Panc1 (cell line): ENCODE results near the gene GALNT14. TPM values are rescaled to one million over a fixed set of nuclear protein-coding genes. Genes with fewer than 3 reads are reported as not detected.

Source experiments
- ATAC-seq: fragments of 200-7000 bp; cut with Tn5 transposase; 2 replicates; pipeline ENCODE4 v1.9.1; 2020; ENCODE audit warnings: mild to moderate bottlenecking, moderate library complexity
- BruUV-seq: library from RNA; stranded (reverse); fragments of 400-500 nt; replicated peaks from 2 replicates; lab custom pipeline; 2021; lab: Mats Ljungman, UMichigan
- CTCF ChIA-PET: fragments of 300-600 bp; sonication (Branson Sonifier 250); formaldehyde crosslinking; loops from one replicate; lab custom pipeline; 2022; ENCODE audit warnings: antibody characterized with exemption; lab: Charles Lee
- POLR2A ChIA-PET: fragments of 300-600 bp; sonication (Branson Sonifier 250); formaldehyde crosslinking; loops from one replicate; lab custom pipeline; 2022; ENCODE audit warnings: antibody characterized with exemption; lab: Charles Lee
- DNase-seq: peaks from one replicate; pipeline ENCODE4 v3.0.0-alpha.2; 2010; ENCODE audit warnings: low read depth, low spot score
- H3K27ac ChIP-seq: 2 replicates; pipeline ENCODE4 v1.5.1; 2011; ENCODE audit warnings: mild to moderate bottlenecking, low read length, inconsistent platforms
- H3K27me3 ChIP-seq: fragments of 200-500 bp; sonication (Bioruptor generic); 2 replicates; pipeline ENCODE4 v1.6.0; 2014; ENCODE audit warnings: low read length, inconsistent platforms; ENCODE audit not compliant: control insufficient read depth, insufficient read depth
- H3K36me3 ChIP-seq: fragments of 200-500 bp; sonication (Bioruptor generic); 2 replicates; pipeline ENCODE4 v1.5.1; 2014; ENCODE audit warnings: inconsistent platforms, mild to moderate bottlenecking, low read length, moderate library complexity; ENCODE audit not compliant: control insufficient read depth, insufficient read depth
- H3K4me1 ChIP-seq: 2 replicates; pipeline ENCODE4 v1.5.1; 2011; ENCODE audit warnings: inconsistent platforms, mild to moderate bottlenecking, low read length, moderate library complexity; ENCODE audit not compliant: control insufficient read depth, insufficient read depth
- H3K4me3 ChIP-seq, 2 experiments: 2 replicates each; pipeline ENCODE4 v1.5.1; 2011 to 2012; ENCODE audit warnings: low read depth in 2 of 2, low read length in 2 of 2, mild to moderate bottlenecking in 2 of 2, inconsistent platforms in 1 of 2, moderate library complexity in 1 of 2
- H3K9me3 ChIP-seq: fragments of 200-500 bp; sonication (Bioruptor generic); 2 replicates; pipeline ENCODE4 v1.5.1; 2014; ENCODE audit warnings: low read depth, mild to moderate bottlenecking, inconsistent platforms, low read length, moderate library complexity; ENCODE audit not compliant: control insufficient read depth, insufficient read depth
- CTCF ChIP-seq: fragments of 450-650 bp; IDR thresholded peaks from 2 replicates; pipeline ENCODE4 v1.5.1; 2017; ENCODE audit warnings: mild to moderate bottlenecking
- POLR2AphosphoS5 ChIP-seq: IDR thresholded peaks from 2 replicates; pipeline ENCODE4 v1.6.1; 2012; ENCODE audit warnings: mild to moderate bottlenecking, low read depth, low read length, moderate library complexity
- SIN3A ChIP-seq: IDR thresholded peaks from 2 replicates; pipeline ENCODE4 v1.6.1; 2012; ENCODE audit warnings: low read depth, mild to moderate bottlenecking, low read length, moderate library complexity, borderline replicate concordance; ENCODE audit not compliant: insufficient read depth
- TCF7L2 ChIP-seq: IDR thresholded peaks from 2 replicates; pipeline ENCODE4 v1.6.1; 2011; ENCODE audit warnings: mild to moderate bottlenecking, low read depth, low read length, inconsistent platforms
- in situ Hi-C: cut with HindIII; loops from 2 replicates; pipeline ENCODE4 v1.10.0; 2016; ENCODE audit warnings: low sequenced_read_pairs, low pct_unique_long_range_greater_than_20kb
- intact Hi-C: fragments of 100-400 bp; cut with micrococcal nuclease; formaldehyde crosslinking; loops from one replicate; pipeline ENCODE4 v1.10.0; 2022; ENCODE audit not compliant: unreplicated experiment
- total RNA-seq: library from RNA; stranded (reverse); gene quantifications from one replicate; pipeline ENCODE4 v1.2.1, GENCODE V29; 2021; ENCODE audit not compliant: unreplicated experiment
- TF ChIP-seq, protein P1 (sequence below), 2 experiments: IDR thresholded peaks; 2 replicates each; pipeline ENCODE4 v1.6.1; 2011 to 2012; ENCODE audit warnings: low read depth in 2 of 2, control low read depth in 1 of 2, low read length in 1 of 2, mild to moderate bottlenecking in 1 of 2, moderate library complexity in 1 of 2; ENCODE audit not compliant: insufficient read depth in 1 of 2

The GALNT14 gene
- total RNA-seq, 1 experiment from 2014 or later = 0.67 TPM

- Histone ChIP-seq H3K4me1 (no peaks in the 10 kb centered on the region), H3K4me3 (no peak overlapping the region), H3K27ac (no peak overlapping the region), H3K9me3 (no peaks in the 10 kb centered on the region), H3K27me3 (no peaks in the 10 kb centered on the region), H3K36me3 (no peaks in the 10 kb centered on the region)
- intact Hi-C loops (no loop called here), in situ Hi-C loops (no loop called here)
- no TSS peak for BruUV-seq
- TF ChIP-seq, protein P1, sequence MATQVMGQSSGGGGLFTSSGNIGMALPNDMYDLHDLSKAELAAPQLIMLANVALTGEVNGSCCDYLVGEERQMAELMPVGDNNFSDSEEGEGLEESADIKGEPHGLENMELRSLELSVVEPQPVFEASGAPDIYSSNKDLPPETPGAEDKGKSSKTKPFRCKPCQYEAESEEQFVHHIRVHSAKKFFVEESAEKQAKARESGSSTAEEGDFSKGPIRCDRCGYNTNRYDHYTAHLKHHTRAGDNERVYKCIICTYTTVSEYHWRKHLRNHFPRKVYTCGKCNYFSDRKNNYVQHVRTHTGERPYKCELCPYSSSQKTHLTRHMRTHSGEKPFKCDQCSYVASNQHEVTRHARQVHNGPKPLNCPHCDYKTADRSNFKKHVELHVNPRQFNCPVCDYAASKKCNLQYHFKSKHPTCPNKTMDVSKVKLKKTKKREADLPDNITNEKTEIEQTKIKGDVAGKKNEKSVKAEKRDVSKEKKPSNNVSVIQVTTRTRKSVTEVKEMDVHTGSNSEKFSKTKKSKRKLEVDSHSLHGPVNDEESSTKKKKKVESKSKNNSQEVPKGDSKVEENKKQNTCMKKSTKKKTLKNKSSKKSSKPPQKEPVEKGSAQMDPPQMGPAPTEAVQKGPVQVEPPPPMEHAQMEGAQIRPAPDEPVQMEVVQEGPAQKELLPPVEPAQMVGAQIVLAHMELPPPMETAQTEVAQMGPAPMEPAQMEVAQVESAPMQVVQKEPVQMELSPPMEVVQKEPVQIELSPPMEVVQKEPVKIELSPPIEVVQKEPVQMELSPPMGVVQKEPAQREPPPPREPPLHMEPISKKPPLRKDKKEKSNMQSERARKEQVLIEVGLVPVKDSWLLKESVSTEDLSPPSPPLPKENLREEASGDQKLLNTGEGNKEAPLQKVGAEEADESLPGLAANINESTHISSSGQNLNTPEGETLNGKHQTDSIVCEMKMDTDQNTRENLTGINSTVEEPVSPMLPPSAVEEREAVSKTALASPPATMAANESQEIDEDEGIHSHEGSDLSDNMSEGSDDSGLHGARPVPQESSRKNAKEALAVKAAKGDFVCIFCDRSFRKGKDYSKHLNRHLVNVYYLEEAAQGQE (IDR thresholded peaks at IDR 0.05; ENCODE audit: insufficient read depth in 1 of 2, low read depth in 2 of 2, low read length in 1 of 2) = no peak
- TF ChIP-seq TCF7L2 (no peak), POLR2AphosphoS5 (no peak), SIN3A (no peak)
- CTCF ChIA-PET = no interaction called here
- POLR2A ChIA-PET = no interaction called here
- DNase-seq (no peak), ATAC-seq (no peak)
Measured at GRCh38 chr2:30932870-30933269, 205.4 kb downstream of the GALNT14 start.

DNA sequence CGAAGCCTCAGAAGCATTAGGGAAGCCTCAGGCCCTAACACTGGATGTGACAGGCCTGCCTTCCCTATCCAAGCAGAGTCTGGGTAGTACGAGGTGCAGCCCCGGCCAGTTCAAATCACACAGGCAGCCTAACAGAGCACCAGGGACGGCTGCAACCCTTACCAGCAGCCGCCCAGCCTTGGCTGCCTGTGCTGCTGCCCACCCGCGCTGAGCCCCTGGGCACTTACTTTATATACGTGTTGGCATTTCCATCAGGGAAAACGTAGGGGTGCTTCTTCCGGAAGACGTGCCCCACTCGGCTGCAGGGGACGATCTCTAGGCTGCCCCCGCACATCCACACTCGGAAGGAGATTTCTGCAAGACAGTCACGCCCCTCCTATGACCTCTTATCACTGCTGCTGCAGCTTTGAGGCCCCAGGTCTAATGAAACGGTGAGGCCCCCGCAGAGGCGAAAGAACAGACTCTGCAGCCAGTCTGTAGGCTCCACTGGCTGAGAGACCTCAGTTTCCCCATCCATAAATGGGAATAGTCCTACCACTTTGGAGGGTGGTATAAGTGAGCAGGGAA lies 206.3 kb downstream of the GALNT14 start:
- no peaks in the 10 kb centered on the region for H3K9me3 ChIP-seq
- intact Hi-C loops (no loop called here), in situ Hi-C loops (no loop called here)
- H3K27me3 ChIP-seq = no peaks in the 10 kb centered on the region
- H3K36me3 ChIP-seq = no peaks in the 10 kb centered on the region
- ATAC-seq (no peak), DNase-seq (no peak)
- no peak overlapping the region for H3K27ac ChIP-seq
- H3K4me1 ChIP-seq = no peaks in the 10 kb centered on the region
- TF ChIP-seq POLR2AphosphoS5 (no peak), CTCF (no peak), TCF7L2 (no peak), SIN3A (no peak)
- TF ChIP-seq, protein P1 (IDR thresholded peaks at IDR 0.05; ENCODE audit: insufficient read depth in 1 of 2, low read depth in 2 of 2, low read length in 1 of 2) = no peak
- no peak overlapping the region for H3K4me3 ChIP-seq
- POLR2A ChIA-PET = no interaction called here
- BruUV-seq = no TSS peak
- CTCF ChIA-PET = no interaction called here
